GM19455 (cell line): Measurements from ENCODE around the gene CD52.

Source experiments
- ATAC-seq: cut with Tn5 transposase; IDR thresholded peaks from one replicate; pipeline ENCODE4 v1.9.1; 2021; ENCODE audit not compliant: unreplicated experiment

The CD52 gene

DNA sequence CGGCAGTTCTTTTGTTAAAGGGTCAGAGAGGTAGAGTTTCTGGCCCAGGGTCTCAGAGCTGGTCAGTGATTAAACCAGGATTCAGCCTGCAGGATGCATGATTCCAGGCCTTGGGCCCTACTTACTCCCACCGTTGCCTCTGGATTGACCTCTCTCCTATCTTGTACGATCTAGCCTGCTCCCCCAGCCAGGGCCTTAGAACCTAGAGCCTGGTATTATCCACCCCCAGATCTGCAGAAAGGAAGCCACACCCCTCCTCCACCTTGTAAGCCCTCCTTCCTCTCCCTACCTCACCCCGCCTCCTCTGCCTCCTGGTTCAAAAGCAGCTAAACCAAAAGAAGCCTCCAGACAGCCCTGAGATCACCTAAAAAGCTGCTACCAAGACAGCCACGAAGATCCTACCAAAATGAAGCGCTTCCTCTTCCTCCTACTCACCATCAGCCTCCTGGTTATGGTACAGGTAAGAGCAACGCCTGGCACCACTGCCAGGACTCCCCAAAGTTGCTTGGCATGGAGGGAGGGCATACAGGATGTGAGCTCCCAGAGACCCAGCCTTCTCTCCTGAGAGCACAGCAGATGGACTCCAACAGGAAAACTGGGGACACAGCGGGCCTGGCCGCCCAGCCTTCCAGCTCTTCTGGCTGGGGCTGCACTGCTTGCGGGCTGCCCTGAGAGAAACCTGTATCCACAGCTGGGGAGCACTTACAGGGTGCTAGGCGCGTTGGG is at the start of gene CD52:
Gene CD52, plus strand, starts transcription at position 347 of the 726 bp plus-strand sequence. Its CDS starts 60 bp downstream, at position 407.
- no peak for ATAC-seq

- no peak for ATAC-seq
Observed at GRCh38 chr1:26268290-26269197, 49.2 kb upstream of the CD52 start.

DNA sequence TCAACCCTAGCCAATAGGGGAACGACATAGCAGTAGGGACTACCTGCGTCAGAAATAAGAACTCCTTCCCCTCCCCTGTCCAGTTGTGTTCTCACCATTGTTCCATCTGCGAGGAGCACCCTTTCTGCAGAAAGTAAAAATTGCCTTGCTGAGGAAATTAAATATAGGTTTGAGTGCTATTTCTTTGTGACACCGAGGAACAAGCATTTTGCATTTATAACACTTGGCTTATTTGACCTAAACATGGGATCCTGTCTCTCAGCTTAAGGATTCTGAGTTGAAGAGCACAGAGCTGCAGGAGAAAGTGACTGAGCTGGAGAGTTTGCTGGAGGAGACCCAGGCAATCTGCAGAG is 48.6 kb upstream of the CD52 start:
- ATAC-seq = no peak

- no peak for ATAC-seq
Observed at GRCh38 chr1:26274801-26275425, 42.8 kb upstream of the CD52 start.

GRCh38 chr1:26275580-26276431 is 42.0 kb upstream of the CD52 start:
- ATAC-seq = no peak

DNA sequence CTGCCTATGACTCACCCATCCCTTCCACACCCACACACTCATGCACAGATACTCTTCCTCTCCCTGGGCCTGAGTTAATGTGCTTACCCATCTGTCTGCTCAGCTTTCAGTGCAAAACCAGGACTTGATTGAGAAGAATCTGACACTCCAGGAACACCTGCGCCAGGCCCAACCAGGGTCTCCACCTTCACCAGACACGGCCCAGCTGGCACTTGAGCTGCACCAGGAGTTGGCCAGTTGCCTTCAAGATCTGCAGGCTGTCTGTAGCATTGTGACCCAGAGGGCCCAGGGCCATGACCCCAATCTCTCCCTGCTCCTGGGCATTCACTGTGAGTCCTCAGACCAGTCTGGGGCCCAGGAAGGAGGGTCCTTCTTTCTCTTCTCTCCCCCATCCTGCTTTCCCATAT is 41.3 kb upstream of the CD52 start:
- ATAC-seq = no peak

- ATAC-seq = no peak
Observed at GRCh38 chr1:26277261-26277661, 40.5 kb upstream of the CD52 start.

DNA sequence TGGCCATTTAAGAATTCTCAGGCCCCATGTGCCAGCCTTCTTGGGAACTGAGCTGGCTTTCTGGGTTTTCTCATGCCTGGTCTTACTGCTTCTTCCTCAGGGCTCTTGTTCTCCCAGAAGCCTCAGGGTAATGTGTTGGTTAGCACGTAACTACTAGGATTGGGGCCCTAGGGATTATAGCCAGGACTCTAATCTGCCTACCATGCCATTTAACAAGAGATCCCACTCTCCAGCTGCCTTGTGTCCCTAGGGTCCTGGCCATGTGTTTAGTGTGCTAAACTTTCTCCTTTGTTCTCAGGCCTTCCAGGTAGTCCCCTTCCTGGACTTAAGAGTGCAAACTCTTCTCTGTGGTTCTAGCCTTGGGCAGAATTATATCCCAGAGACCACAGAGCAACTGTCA is 40.0 kb upstream of the CD52 start:
- no peak for ATAC-seq

DNA sequence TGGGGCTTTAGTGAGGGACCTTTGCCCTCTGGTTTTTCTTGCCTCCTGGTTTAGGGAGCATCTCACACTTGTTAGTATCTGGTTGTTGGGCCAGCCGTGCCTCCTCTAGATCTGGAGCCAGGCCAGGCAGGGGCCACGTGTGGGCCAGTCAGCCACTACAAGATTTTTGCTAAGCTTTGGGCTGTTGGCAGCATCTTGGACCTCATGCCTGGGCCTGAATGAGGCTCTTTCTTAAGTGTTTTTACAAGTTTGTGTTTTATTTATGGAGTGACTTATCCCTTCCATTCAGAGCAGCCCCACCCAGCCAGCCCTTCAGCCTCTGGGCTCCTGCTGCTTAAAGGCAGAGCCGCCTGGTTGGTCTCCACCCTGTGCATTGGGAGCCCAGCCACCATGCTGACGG is 39.5 kb upstream of the CD52 start:
- ATAC-seq = no peak

- ATAC-seq = no peak
Observed at GRCh38 chr1:26278724-26279455, 38.9 kb upstream of the CD52 start.

DNA sequence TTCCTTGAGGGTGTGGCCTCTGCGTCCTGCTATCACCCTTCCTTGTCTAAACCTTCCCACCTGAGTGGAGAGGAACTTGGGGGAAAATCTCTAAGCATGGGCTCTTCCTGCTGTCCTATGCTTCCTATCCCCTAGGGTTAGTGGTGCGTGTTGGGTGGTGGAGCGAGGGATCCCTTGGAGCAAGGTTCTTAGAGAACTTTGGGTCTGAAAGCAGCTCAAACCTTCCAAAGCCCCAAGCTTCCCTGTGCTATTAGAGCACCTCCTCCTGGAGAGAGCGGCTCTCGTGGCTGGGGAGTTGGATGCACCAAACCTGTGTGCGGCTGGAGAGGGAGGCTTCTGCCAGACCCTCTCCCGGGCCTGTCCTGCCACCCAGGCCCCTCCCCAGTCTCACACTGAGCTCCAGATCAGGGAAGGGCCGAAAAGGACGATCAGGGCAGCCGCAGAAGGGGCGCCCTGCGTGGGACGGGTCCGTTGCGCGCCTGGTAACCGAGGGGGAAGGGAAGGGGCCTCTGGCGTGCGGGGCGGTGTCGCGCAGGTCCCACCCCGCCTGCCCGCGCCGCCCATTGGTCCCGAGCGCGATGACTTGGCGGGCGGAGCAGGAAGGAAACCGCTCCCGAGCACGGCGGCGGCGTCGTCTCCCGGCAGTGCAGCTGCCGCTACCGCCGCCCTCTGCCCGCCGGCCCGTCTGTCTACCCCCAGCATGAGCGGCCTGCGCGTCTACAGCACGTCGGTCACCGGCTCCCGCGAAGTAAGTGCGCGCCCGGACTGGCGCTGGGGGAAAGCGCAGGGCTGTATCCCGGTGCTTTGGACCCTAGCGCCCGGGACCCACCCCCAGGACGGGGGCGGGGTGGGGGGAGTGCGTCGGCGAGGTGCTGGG is 38.1 kb upstream of the CD52 start, which contains the start of gene SH3BGRL3:
Gene SH3BGRL3, plus strand, starts transcription at position 631 of the 877 bp plus-strand sequence. Its CDS starts 70 bp downstream, at position 701.
- ATAC-seq = peak; percentile 61

- ATAC-seq = no peak
Observed at GRCh38 chr1:26280333-26281042, 37.3 kb upstream of the CD52 start.

DNA sequence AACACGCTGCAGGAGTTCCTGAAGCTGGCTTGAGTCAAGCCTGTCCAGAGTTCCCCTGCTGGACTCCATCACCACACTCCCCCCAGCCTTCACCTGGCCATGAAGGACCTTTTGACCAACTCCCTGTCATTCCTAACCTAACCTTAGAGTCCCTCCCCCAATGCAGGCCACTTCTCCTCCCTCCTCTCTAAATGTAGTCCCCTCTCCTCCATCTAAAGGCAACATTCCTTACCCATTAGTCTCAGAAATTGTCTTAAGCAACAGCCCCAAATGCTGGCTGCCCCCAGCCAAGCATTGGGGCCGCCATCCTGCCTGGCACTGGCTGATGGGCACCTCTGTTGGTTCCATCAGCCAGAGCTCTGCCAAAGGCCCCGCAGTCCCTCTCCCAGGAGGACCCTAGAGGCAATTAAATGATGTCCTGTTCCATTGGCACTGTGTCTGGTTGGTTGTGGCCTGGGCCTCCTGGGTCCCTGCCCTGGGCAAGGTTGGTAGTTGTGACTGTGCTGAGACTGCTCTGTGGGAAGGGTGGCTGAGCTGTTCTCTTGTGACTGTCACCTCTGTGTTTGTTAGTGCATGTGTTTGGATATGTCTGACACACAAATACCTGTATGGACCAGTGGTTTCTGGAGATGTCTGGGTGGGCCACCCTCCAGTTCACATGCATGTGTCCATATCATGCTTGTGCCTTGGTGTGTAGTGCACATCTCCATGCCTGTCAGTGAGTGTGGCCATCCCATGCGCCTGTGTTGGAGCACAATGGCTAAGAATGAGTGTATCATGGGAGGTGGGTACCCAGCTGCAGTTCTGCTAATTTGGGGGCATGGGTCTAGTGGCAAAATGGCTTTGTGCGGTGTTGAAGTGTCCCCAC is 36.4 kb upstream of the CD52 start:
- ATAC-seq = no peak

DNA sequence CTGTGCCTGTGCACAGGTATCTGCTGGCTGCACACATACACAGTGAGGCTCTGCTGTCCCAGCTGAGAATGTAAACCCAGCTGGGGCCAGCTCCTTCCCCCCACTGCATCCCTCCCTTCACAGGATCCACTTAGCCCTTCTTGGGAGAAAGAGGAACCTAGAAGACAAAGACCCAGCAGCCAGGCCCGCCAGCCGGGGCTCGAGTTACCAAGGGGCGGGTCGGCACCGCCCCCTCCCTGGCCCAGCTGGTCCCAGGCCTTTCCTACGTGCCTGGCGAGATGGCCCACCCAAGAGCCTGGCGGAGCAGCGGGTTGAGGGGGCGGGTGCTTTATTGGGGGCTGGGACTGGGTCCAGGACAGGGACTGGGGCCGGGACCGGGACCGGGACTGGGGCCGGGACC is 35.8 kb upstream of the CD52 start:
- ATAC-seq = no peak

DNA sequence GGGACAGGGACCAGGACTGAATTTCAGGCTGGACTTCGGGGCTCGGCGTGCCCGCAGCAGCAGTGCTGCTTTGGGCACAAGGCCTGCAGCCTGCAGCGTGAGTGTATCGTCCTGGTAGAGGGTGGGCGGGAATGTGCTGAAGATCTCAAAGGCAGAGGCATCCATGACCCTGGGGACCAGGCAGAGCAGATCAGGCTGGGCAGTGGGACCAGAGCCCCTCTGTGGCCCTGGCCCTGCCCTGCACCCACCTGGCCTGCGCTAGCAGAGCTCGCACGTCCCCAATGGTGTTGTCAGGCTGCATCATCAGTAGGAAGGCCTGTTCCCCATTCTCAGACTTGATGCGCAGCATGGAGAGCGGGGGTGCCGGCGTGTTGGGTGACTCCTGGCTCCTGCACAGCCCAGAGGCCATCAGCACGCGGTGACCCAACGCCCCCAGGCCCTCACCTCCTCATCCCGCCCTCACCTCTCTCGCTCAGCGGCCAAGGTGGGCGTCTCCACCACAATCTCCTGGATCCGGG is 35.3 kb upstream of the CD52 start:
- no peak for ATAC-seq

DNA sequence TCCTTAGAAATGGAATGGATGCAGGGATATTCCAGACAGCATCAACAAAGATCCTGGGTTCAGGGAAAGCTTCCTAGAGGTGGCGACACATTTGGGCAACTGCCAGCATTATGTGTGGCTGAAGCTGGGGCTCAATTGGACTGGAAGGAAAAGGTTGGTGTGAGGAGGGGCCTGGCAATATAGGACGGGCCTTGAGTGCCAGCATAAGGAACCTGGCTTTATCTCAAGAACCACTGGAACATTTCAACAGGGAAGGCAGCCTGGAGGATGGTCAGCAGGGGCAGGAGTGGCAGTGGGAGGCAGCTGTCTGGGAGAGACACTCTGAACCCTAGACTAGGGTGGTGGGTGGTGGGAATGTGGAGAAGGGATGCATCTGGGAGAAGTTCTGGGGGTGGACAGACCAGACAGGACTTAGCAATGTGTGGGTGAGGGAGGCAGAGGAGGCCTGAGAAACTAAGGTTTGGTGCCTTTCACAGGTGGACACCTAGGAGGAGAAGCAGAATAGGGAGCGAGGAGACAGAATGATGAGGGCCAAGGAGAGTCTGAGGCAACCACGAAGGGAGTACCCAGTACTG is 34.4 kb upstream of the CD52 start:
- ATAC-seq = no peak
